HG03045 (cell line): ENCODE measurements around the gene DBNDD1.

Experiments
- ATAC-seq: cut with Tn5 transposase; IDR thresholded peaks from one replicate; pipeline ENCODE4 v1.9.1; 2021; ENCODE audit warnings: mild to moderate bottlenecking, moderate library complexity; ENCODE audit not compliant: unreplicated experiment

The DBNDD1 gene

DNA sequence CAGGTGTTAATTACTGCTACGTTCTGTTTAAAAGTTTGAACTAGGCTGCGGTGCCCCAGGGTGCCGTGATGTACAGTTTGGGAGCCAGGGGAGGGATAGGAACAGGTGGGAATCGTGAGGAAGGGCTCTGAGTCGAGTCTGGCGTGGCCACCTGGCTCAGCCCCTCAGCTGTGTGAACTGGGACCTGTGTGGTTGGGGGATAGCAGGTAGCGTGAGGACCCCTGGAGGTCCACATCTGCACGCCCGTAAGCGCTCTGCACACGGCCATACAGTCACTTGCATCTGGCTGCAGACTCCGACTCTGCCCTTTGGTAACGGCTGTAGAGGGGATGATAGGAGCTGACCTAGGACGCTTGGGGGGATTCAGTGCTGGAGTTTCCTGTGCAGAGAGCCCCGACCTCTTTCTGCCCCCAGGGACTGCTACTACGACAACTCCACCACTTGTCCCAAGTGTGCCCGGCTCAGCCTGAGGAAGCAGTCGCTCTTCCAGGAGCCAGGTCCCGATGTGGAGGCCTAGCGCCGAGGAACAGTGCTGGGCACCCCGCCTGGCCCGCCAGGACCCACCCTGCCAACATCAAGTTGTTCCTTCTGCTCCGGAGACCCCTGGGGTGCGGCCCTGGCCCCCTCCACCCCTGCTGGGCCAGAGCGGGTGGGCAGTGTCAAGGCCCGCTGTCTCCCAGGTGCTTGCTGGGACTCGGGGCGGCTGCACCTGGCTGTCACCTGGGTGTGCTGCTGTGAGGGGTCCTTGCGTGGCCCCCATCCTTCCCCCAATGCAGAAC lies 53.6 kb downstream of the DBNDD1 start:
- ATAC-seq = no peak

DNA sequence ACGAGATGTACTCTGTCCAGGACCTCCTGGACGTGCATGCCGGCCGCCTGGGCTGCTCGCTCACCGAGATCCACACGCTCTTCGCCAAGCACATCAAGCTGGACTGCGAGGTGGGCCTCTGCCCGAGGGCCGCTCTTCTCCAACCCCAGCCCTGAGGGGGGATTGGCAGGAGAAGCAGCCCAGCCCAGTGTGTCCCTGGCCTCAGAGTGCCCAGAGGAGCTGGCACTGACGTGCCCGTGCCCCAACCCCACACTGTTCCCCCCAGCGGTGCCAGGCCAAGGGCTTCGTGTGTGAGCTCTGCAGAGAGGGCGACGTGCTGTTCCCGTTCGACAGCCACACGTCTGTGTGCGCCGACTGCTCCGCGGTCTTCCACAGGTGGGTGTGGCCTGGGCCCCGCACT lies 55.1 kb downstream of the DBNDD1 start:
- no peak for ATAC-seq

DNA sequence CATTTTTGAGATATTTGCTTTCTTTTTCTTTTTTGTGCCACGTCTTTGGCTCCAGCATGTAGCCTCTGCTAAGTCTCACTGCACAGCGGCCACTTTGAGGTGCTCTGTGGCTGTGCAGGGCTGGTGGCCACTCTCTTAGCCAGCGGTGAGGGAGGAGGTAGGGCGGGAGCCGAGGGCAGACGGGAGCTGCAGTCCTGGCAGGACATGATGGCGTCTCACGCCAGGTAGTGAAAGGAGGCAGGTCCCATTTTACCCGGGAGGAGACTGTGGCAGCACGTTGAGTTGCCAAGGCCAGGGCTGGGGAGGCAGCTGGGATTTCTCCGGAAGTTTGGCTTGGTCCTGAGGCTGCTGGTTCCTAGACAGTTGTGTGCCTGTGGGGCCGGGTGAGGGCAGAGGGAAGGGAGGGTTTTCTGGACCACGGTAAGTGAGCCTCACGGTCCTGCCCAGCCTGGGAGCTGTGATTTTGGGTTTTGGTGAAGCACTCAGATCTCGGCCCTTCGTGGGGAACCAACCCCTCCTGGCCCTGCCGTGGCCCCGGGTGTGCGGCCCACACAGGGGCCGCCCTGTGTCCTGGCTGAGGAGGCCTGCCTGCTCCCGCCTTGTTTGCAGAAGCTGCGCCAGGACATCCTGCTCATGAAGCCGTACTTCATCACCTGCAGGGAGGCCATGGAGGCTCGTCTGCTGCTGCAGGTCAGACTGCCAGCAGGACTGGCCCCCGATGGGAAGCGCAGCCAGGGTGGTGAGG lies 56.3 kb downstream of the DBNDD1 start:
- ATAC-seq = no peak

DNA sequence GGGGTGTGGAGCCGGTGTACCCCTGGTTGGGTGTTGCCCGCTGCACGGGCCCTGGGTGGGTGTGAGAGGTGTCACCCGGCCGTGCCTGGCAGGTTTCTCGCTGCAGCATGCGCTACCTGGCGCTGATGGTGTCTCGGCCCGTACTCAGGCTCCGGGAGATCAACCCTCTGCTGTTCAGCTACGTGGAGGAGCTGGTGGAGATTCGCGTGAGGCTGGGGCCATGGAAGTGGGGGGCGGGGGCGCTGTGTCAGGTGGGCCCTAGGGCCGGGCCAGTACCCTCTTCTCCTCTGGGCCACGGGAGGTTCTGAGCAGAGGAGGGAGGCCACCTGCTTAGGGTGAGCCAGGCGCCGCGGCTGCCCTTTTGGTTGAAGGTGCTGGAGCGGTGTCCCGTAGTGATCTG lies 57.3 kb downstream of the DBNDD1 start:
- ATAC-seq = no peak

DNA sequence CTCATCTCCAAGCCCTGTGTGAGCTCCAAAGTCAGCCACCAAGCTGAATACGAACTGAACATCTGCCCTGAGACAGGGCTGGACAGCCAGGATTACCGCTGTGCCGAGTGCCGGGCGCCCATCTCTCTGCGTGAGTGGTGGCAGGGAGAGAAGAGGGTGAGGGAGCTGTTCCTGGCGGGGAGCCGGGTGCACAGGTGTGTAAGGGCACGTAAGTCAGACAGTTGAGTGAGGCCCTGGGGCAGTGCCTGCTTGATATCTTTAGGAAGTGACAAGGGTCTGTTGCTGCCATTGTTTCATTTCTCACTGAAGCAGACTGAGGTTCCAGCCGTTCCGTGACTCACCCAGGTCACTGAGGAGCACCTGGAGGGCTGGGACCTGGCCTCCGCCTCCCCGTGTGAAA lies 58.3 kb downstream of the DBNDD1 start:
- no peak for ATAC-seq

DNA sequence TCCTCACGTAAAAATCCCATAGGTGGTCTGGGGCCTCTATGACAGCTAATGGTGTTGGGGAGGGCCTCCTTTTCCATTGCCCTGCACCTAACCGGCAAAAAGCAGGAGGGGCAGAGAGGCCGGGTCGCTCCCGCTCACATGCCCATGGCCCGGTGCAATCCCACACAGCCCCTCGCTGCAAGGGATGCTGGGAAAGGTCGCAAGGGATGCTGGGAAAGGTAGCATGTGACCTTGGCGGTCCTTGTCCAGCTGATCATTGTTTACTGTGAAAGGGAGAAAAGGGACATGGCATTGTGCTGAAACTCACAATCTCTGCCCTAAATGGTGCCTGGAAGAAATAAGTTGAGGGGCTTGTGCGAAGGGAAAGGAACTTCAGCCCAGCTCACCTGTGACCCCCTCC lies 60.7 kb downstream of the DBNDD1 start:
- ATAC-seq = no peak

DNA sequence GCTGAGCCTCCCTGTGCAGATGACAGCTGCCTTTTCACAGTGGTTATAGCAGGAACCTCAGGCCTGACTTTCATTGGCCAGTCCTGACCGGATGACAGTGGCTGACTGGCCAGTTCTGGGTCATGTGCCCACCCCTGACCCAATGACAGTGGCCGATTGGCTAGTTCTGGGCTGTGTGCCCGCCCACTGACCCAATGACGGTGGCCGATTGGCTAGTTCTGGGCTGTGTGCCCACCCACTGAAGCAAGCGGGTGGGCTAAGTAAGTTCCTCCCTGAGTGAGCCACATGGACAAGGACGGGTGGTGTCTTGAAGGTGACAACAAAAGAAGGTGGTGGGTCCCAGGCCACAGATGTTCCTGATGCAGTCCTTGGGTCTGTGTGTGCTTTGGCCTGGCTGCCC lies 61.2 kb downstream of the DBNDD1 start:
- no peak for ATAC-seq

DNA sequence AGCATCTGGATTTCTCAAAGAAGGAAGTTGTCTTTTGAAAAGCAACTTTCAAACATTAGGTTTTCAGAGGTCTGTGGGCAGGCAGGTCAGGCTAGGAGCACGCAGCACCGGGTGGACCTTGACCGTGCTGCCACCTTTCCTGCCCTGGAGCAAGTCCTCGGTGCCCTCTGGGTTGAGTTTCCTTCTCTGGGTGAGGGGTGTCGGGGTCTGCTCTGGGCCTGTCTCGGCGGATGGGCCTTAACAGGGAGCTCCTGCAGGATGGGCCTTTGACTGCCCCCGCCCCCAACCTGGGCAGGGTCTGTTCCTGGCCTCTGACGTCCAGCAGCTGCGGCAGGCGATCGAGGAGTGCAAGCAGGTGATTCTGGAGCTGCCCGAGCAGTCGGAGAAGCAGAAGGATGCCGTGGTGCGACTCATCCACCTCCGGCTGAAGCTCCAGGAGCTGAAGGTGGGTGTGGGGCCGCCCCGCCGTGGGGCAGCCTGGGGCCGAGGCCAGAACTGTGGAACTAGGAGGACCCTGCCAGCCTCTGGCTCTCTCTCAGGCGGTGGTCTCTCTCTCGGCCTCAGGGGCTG lies 62.0 kb downstream of the DBNDD1 start:
- no peak for ATAC-seq

DNA sequence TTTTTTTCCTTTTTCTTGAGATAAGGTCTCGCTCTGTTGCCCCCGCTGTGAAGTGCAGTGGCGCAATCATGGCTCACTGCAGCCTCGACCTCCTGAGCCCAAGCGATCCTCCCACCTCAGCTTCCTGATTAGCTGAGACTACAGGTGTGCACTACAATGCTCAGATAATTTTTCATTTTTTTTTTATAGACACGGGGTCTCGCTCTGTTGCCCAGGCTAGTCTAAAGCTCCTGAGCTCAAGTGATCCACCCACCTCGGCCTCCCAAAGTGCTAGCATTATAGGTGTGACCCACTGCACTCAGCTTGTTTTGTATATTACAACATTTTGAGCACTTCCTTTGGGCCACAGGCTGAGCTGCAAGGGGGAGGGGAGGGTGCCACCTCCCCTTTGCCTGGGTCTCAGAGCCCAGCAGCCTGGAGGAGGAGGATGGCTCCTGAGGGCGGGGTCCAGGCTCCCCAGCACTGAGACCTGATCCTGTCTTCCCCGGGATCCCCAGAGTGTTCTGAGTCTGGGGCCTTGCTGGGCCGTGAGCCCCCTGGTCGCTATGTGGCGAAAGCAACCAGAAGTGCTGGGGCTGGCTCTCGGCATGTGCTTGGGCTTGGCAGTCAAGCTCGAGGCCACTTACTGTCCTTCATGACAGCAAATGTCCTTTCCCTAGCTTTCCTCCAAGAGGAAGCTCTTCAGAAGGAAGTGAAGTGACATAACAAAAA lies 62.6 kb downstream of the DBNDD1 start:
- no peak for ATAC-seq

DNA sequence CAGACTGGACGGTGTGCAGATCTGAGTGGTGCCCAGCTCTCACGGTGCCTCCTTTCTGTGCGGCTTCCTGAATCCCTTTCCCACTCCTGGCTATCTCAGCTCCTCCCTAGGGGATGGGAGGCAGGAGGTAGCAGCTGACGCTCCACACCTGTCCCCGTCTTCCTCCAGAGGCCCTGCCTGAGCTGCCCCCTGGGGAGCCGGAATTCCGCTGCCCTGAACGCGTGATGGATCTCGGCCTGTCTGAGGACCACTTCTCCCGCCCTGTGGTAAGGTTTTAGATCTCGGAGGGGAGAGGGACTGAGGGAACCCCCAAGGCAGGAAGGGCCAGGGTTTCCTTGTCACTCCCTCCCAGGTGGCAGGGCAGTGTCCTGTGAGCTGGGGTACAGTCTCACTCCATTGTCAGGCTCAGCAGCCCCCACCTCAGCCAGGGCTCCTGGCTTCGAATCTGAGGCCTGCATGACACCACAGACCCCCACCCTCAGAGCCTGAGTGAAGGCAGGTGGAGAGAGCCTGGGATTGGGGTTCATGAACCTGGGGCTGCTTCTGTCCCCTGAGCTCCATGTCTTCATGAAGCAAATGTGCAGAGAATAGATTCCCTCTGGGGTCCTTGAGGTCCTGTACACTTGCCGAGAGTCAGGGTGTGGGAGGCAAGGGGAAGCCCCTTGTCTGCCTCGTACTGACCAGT lies 64.1 kb downstream of the DBNDD1 start:
- ATAC-seq = no peak
